HepG2 (cell line): ENCODE data around the gene RAD54L. TPM values are rescaled to one million over a fixed set of nuclear protein-coding genes. Genes with fewer than 3 reads are reported as not detected.
"Not testable (repeated sequence)": the region's sequence is repeated elsewhere in the genome, so short reads cannot be mapped to it uniquely, and the experiment has no call there.

Experiments
- ATAC-seq: fragments of 200-7000 bp; cut with Tn5 transposase; 3 replicates; pipeline ENCODE4 v1.9.1; 2020; ENCODE audit warnings: mild to moderate bottlenecking, moderate library complexity
- BruUV-seq: library from RNA; stranded (reverse); fragments of 400-500 nt; replicated peaks from 2 replicates; lab custom pipeline; 2021; lab: Mats Ljungman, UMichigan
- CTCF ChIA-PET: fragments of 300-600 bp; formaldehyde crosslinking; extraction: SDS; loops from one replicate; lab custom pipeline; 2021; ENCODE audit warnings: low total read pairs, inconsistent platforms, low intra/inter-chr PET ratio; lab: Yijun Ruan, JAX
- POLR2A ChIA-PET: fragments of 350-600 bp; sonication (Branson Sonifier 250); formaldehyde crosslinking; loops from one replicate; lab custom pipeline; 2020; ENCODE audit warnings: antibody characterized with exemption, inconsistent platforms; lab: Yijun Ruan, JAX
- DNase-seq: peaks from one replicate; pipeline ENCODE4 v3.0.0-alpha.2; 2015; ENCODE audit warnings: low spot score
- FAIRE-seq: peaks from 3 replicates; lab custom pipeline; 2011; peaks lifted over from hg19 to GRCh38; lab: Jason Lieb, UNC
- H2AFZ ChIP-seq: one replicate; pipeline ENCODE4 v1.6.1; 2011; ENCODE audit warnings: low read length, inconsistent platforms
- H3K27ac ChIP-seq: fragments of 300-600 bp; 3 replicates; pipeline ENCODE4 v1.8.0; 2011; ENCODE audit warnings: mixed run types, mild to moderate bottlenecking, mixed read lengths, low read length, inconsistent platforms; ENCODE audit not compliant: insufficient read depth; ENCODE audit errors: extremely low read length
- H3K27me3 ChIP-seq, 2 experiments: fragments of 200-600 bp in 1 of 2; 2 replicates in 1 of 2; 3 replicates in 1 of 2; pipeline versions ENCODE4 v1.6.0 to v1.8.0; 2011; ENCODE audit warnings: low read length in 2 of 2, mild to moderate bottlenecking in 2 of 2, moderate library complexity in 2 of 2, inconsistent platforms in 1 of 2; ENCODE audit not compliant: insufficient read depth in 2 of 2, control insufficient read depth in 1 of 2
- H3K36me3 ChIP-seq, 2 experiments: fragments of 200-600 bp in 1 of 2; replicated peaks in 1 of 2; 2 replicates in 1 of 2; 3 replicates in 1 of 2; pipeline versions ENCODE4 v1.5.1 to v1.8.0; 2011; ENCODE audit warnings: low read length in 2 of 2, inconsistent platforms in 1 of 2; ENCODE audit not compliant: insufficient read depth in 2 of 2, control insufficient read depth in 1 of 2
- H3K4me1 ChIP-seq: 2 replicates; pipeline ENCODE4 v1.5.1; 2012; ENCODE audit warnings: low read length, inconsistent platforms; ENCODE audit not compliant: insufficient read depth
- H3K4me2 ChIP-seq: 2 replicates; pipeline ENCODE4 v1.6.0; 2011; ENCODE audit warnings: low read depth, low read length, inconsistent platforms
- H3K4me3 ChIP-seq, 3 experiments: fragments of 200-600 bp in 1 of 3; sonication (generic), shearing (Covaris generic) in 1 of 3; replicated peaks in 1 of 3; 2 replicates each; pipeline ENCODE4 v1.5.1; 2011 to 2016; ENCODE audit warnings: low read length in 3 of 3, inconsistent platforms in 2 of 3, low read depth in 2 of 3, mild to moderate bottlenecking in 2 of 3, control low read depth in 1 of 3, mixed read lengths in 1 of 3; ENCODE audit not compliant: insufficient read depth in 1 of 3
- H3K79me2 ChIP-seq: one replicate; pipeline ENCODE4 v1.6.1; 2011; ENCODE audit warnings: low read length, inconsistent platforms; ENCODE audit not compliant: insufficient read depth
- H3K9ac ChIP-seq: 2 replicates; pipeline ENCODE4 v1.6.0; 2011; ENCODE audit warnings: mild to moderate bottlenecking, low read depth, low read length, inconsistent platforms; ENCODE audit not compliant: insufficient read depth
- H3K9me3 ChIP-seq: 2 replicates; pipeline ENCODE4 v1.5.1; 2012; ENCODE audit warnings: mild to moderate bottlenecking, low read length
- H4K20me1 ChIP-seq: 2 replicates; pipeline ENCODE4 v1.6.0; 2011; ENCODE audit warnings: inconsistent platforms, mild to moderate bottlenecking, low read length, moderate library complexity; ENCODE audit not compliant: insufficient read depth
- SCMH1 ChIP-seq: sonication (generic); formaldehyde crosslinking; IDR thresholded peaks from 2 replicates; pipeline ENCODE4 v1.9.0; 2021; ENCODE audit warnings: missing genetic modification reagents, mild to moderate bottlenecking, borderline replicate concordance
- SMAD3 ChIP-seq: sonication (generic); formaldehyde crosslinking; IDR thresholded peaks from 2 replicates; pipeline ENCODE4 v1.4.0; 2020; ENCODE audit warnings: missing genetic modification reagents
- SP5 ChIP-seq: IDR thresholded peaks from 2 replicates; pipeline ENCODE4 v1.6.1; 2016; ENCODE audit warnings: low read depth, borderline replicate concordance
- ZMAT5 ChIP-seq: sonication (generic); formaldehyde crosslinking; IDR thresholded peaks from 2 replicates; pipeline ENCODE4 v1.5.0; 2020; ENCODE audit warnings: mild to moderate bottlenecking, low read depth, missing genetic modification reagents, borderline replicate concordance
- ZNF710 ChIP-seq: sonication (generic); formaldehyde crosslinking; IDR thresholded peaks from 2 replicates; pipeline ENCODE4 v1.5.0; 2020; ENCODE audit warnings: mild to moderate bottlenecking, missing genetic modification reagents, borderline replicate concordance
- WGBS: methylation state at CpG from one replicate; pipeline ENCODE4 v1.1.6; 2017; ENCODE audit warnings: low lambda C conversion rate; 5-methylcytosine and 5-hydroxymethylcytosine counted together
- in situ Hi-C: cut with HindIII; loops from 2 replicates; pipeline ENCODE4 v1.10.0; 2017; ENCODE audit warnings: low pct_unique_long_range_greater_than_20kb; ENCODE audit not compliant: extremely low pct_ligation_motif_present
- intact Hi-C: fragments of 100-400 bp; cut with micrococcal nuclease; formaldehyde crosslinking; loops from one replicate; pipeline ENCODE4 v1.10.0; 2022; ENCODE audit not compliant: unreplicated experiment
- polyA plus RNA-seq, 8 experiments: library from polyadenylated mRNA; depleted of rRNA in 3 of 8; stranded (reverse) in 7 of 8; unstranded in 1 of 8; fragments of >200 nt; fragmentation: Illumina TruSeq in 4 of 8; extraction: Trizol in 4 of 8; gene quantifications; 2 replicates each; pipeline versions ENCODE4 v1.2.1 to v1.2.3, GENCODE V29; 2011 to 2016; ENCODE audit warnings: low read depth in 4 of 8, missing spikeins in 1 of 8, mixed read lengths in 1 of 8; ENCODE audit not compliant: insufficient read depth in 1 of 8
- total RNA-seq, 5 experiments: library from RNA; depleted of rRNA; stranded (reverse); fragments of >200 nt; fragmentation: Illumina TruSeq; extraction: Trizol; gene quantifications; 2 replicates each; pipeline ENCODE4 v1.2.3, GENCODE V29; 2016; ENCODE audit warnings: low read depth in 1 of 5
- TF ChIP-seq, protein P1 (sequence below): sonication (generic); formaldehyde crosslinking; IDR thresholded peaks from 2 replicates; pipeline ENCODE4 v1.4.0; 2020; ENCODE audit warnings: missing genetic modification reagents, borderline replicate concordance

Gene RAD54L
- total and polyA plus RNA-seq, 2 of the 13 experiments (the other 11 are each of a cell fraction or from before 2014, with no cell fraction given) = 10.2 to 30.0 TPM

DNA sequence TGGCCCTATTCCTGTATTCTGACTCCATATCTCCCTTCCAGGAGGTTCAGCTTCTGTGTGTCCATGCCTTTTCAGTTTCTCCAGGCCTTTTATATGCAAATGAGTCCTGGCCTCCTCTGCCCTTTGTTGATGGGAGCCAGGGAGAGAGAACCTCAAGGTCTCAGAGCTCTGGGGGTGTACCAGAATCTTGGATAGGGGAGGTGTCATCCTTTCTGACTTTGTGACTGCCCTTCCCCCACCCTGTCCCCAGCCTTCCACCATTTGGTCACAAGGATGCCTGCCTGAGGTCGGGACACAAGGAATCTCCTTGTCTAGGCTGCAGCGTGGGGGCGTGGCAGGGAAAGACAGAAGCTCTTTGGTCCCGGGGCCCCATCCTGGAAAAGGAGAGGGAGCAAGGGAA is 25.8 kb upstream of the RAD54L start:
- intact Hi-C loops = no loop called here

GRCh38 chr1:46223055-46223454 is 24.5 kb upstream of the RAD54L start:
- Histone ChIP-seq H3K4me1 (peaks cover 51% of the 10 kb centered on the region), H3K4me2 (0 out of 2 replicates have a peak overlapping the region, but pooled peaks have one; percentile 71)
- H3K27me3 ChIP-seq, H2AFZ ChIP-seq, H3K79me2 ChIP-seq, ATAC-seq, H3K36me3 ChIP-seq, H4K20me1 ChIP-seq, H3K27ac ChIP-seq, H3K9me3 ChIP-seq, H3K9ac ChIP-seq, BruUV-seq, DNase-seq, FAIRE-seq, H3K4me3 ChIP-seq: not testable (repeated sequence)
- CTCF ChIA-PET = interaction anchor here (2.3 to 3.7 kb wide), 2 partner anchors 43 to 186 kb away, joined by 21 to 43 read pairs; no protein-coding TSS in a partner anchor
- 53% methylated on average over 11 of the region's 11 CpGs for WGBS
- in situ Hi-C loops = loop anchor here (5.0 kb wide), 2 partner anchors 41 to 186 kb away; no protein-coding TSS in a partner anchor
- POLR2A ChIA-PET = interaction anchor here (0.8 to 2.0 kb wide), 5 partner anchors 24 to 41 kb away, joined by 3 to 11 read pairs (median 3); partner anchors contain the start of genes POMGNT1 and RAD54L
- intact Hi-C loops = loop anchor here (1.0 kb wide), 2 partner anchors 44 to 186 kb away; no protein-coding TSS in a partner anchor

More for the DNA sequence above, 25.8 kb upstream of the RAD54L start:
- peak; percentile 24 for DNase-seq
- Histone ChIP-seq H3K27ac (no peak overlapping the region), H3K4me1 (peaks cover 51% of the 10 kb centered on the region), H3K79me2 (no peaks in the 10 kb centered on the region), H4K20me1 (no peaks in the 10 kb centered on the region), H3K9ac (no peak overlapping the region), H3K4me2 (peak overlapping the region; percentile 63), H3K4me3 (no peak overlapping the region), H3K27me3 (no peaks in the 10 kb centered on the region), H3K36me3 (no peaks in the 10 kb centered on the region), H2AFZ (no peak overlapping the region), H3K9me3 (no peaks in the 10 kb centered on the region)
- BruUV-seq = no TSS peak
- in situ Hi-C loops = loop anchor here (5.0 kb wide), 2 partner anchors 39 to 184 kb away; no protein-coding TSS in a partner anchor
- ATAC-seq = no peak
- TF ChIP-seq ZMAT5 (CRISPR knock-in tag) (no peak), SCMH1 (CRISPR knock-in tag) (no peak), ZNF710 (CRISPR knock-in tag) (no peak), SMAD3 (no peak), SP5 (CRISPR knock-in tag) (peak; percentile 39; the same call in 1 of the 2 replicates)
- TF ChIP-seq, protein P1, sequence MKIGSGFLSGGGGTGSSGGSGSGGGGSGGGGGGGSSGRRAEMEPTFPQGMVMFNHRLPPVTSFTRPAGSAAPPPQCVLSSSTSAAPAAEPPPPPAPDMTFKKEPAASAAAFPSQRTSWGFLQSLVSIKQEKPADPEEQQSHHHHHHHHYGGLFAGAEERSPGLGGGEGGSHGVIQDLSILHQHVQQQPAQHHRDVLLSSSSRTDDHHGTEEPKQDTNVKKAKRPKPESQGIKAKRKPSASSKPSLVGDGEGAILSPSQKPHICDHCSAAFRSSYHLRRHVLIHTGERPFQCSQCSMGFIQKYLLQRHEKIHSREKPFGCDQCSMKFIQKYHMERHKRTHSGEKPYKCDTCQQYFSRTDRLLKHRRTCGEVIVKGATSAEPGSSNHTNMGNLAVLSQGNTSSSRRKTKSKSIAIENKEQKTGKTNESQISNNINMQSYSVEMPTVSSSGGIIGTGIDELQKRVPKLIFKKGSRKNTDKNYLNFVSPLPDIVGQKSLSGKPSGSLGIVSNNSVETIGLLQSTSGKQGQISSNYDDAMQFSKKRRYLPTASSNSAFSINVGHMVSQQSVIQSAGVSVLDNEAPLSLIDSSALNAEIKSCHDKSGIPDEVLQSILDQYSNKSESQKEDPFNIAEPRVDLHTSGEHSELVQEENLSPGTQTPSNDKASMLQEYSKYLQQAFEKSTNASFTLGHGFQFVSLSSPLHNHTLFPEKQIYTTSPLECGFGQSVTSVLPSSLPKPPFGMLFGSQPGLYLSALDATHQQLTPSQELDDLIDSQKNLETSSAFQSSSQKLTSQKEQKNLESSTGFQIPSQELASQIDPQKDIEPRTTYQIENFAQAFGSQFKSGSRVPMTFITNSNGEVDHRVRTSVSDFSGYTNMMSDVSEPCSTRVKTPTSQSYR (CRISPR knock-in tag) = peak; percentile 81
- FAIRE-seq = no peak
- 0% methylated on average over 4 of the region's 4 CpGs for WGBS
- ChIA-PET POLR2A (interaction anchor here (1.0 to 1.2 kb wide), 2 partner anchors 24 to 39 kb away, joined by 3 to 4 read pairs; partner anchors contain the start of gene POMGNT1), CTCF (interaction anchor here (3.7 kb wide), 1 partner anchor 42 kb away, joined by 43 read pairs; no protein-coding TSS in a partner anchor)
